Activated T-helper 2 cell treated with anti-CD3 and anti-CD28 coated beads, Interferon-gamma antibody, Interleukin-2, Interleukin-4, amounts not matched to agents 10 μg/mL and 5 μg/mL and 100 μg/mL, durations not matched to agents 14 hours and 24 hours and 36 hours (primary cell): ENCODE data around the gene TCEA3. TPM values are rescaled to one million over a fixed set of nuclear protein-coding genes. Genes with fewer than 3 reads are reported as not detected.

Experiments used
- DNase-seq: peaks from one replicate; pipeline ENCODE4 v3.0.0; 2021; ENCODE audit warnings: low spot score
- H3K27ac Mint-ChIP-seq: one replicate; pipeline ENCODE4 v1.8.0; 2021; ENCODE audit warnings: mixed read lengths
- H3K27me3 Mint-ChIP-seq: one replicate; pipeline ENCODE4 v1.8.0; 2021; ENCODE audit warnings: low read depth, mixed read lengths
- H3K36me3 Mint-ChIP-seq: one replicate; pipeline ENCODE4 v1.8.0; 2021; ENCODE audit warnings: low read depth, mixed read lengths
- H3K4me1 Mint-ChIP-seq: one replicate; pipeline ENCODE4 v1.8.0; 2021; ENCODE audit warnings: low read depth, mixed read lengths
- H3K4me3 Mint-ChIP-seq: one replicate; pipeline ENCODE4 v1.8.0; 2021; ENCODE audit warnings: low read depth, mild to moderate bottlenecking, moderate library complexity, mixed read lengths
- H3K9me3 Mint-ChIP-seq: one replicate; pipeline ENCODE4 v1.8.0; 2021; ENCODE audit warnings: mixed read lengths
- intact Hi-C: fragments of 100-400 bp; cut with micrococcal nuclease; formaldehyde crosslinking; loops from one replicate; pipeline ENCODE4 v1.15.1; 2023
- total RNA-seq: library from RNA; stranded (reverse); gene quantifications from 2 replicates; pipeline ENCODE4 v1.2.3, GENCODE V29; 2022

TCEA3 gene
- total RNA-seq, 1 donor from 2014 or later: 3.3 TPM

GRCh38 chr1:23423415-23424292 is 894 bp downstream of the TCEA3 start:
- Mint-ChIP-seq H3K4me1 (peaks cover 21% of the 10 kb centered on the region), H3K9me3 (no peaks in the 10 kb centered on the region), H3K4me3 (peak overlapping the region; percentile 81), H3K36me3 (no peaks in the 10 kb centered on the region), H3K27ac (no peak overlapping the region), H3K27me3 (peaks cover 43% of the 10 kb centered on the region)
- intact Hi-C loops: loop anchor here (5.0 kb wide), 1 partner anchor 104 kb away; no protein-coding TSS in a partner anchor
- DNase-seq: no peak

- no peaks in the 10 kb centered on the region for H3K36me3 Mint-ChIP-seq
- peak overlapping the region; percentile 2 for H3K4me3 Mint-ChIP-seq
- no peak overlapping the region for H3K27ac Mint-ChIP-seq
- intact Hi-C loops: loop anchor here (5.0 kb wide), 1 partner anchor 104 kb away; no protein-coding TSS in a partner anchor
- H3K9me3 Mint-ChIP-seq: no peaks in the 10 kb centered on the region
- H3K4me1 Mint-ChIP-seq: peaks cover 21% of the 10 kb centered on the region
- DNase-seq: no peak
- H3K27me3 Mint-ChIP-seq: peaks cover 37% of the 10 kb centered on the region
Observed at GRCh38 chr1:23422941-23423340, 1.6 kb downstream of the TCEA3 start.

DNA sequence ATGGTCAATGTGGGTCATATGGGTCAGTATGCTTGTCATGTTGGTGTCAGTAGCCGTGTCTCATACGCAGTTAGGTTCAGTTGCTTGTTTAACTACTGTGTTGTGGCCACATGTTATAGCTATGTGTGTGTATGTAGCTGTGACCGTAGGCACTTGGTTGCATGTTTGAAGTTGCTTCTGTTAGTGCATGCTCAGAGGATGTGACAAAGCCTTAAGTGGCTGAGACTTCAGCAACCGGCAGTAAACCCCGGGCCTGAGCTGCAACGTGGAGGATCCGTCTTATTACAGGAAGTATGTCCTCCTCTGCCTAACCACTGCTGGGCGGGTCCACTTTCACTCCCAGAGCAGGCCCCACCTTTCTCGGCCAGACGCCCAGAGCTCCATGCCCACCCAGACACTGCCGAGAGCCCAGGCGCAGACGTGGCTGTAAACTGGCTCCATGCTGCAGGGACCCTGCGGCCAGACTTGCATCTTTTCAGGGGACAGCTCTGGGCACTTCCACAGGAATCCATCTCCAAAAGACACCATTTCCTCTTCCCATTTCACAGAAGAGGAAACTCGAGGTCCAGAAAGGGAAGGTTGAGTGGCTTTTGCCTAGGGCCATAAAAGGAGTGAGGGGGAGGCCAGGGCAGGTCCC is 2.2 kb downstream of the TCEA3 start:
- Mint-ChIP-seq H3K27me3 (peaks cover 34% of the 10 kb centered on the region), H3K4me3 (no peak overlapping the region), H3K9me3 (no peaks in the 10 kb centered on the region), H3K27ac (peak overlapping the region; percentile 10), H3K36me3 (no peaks in the 10 kb centered on the region), H3K4me1 (peaks cover 21% of the 10 kb centered on the region)
- intact Hi-C loops: loop anchor here (5.0 kb wide), 1 partner anchor 105 kb away; no protein-coding TSS in a partner anchor
- peak; percentile 55 for DNase-seq

GRCh38 chr1:23421753-23422240 is 2.8 kb downstream of the TCEA3 start:
- intact Hi-C loops: loop anchor here (5.0 kb wide), 1 partner anchor 106 kb away; no protein-coding TSS in a partner anchor
- DNase-seq: no peak
- H3K4me1 Mint-ChIP-seq: peaks cover 21% of the 10 kb centered on the region
- H3K4me3 Mint-ChIP-seq: no peak overlapping the region
- H3K27ac Mint-ChIP-seq: no peak overlapping the region
- H3K9me3 Mint-ChIP-seq: no peaks in the 10 kb centered on the region
- H3K36me3 Mint-ChIP-seq: no peaks in the 10 kb centered on the region
- peaks cover 30% of the 10 kb centered on the region for H3K27me3 Mint-ChIP-seq

DNA sequence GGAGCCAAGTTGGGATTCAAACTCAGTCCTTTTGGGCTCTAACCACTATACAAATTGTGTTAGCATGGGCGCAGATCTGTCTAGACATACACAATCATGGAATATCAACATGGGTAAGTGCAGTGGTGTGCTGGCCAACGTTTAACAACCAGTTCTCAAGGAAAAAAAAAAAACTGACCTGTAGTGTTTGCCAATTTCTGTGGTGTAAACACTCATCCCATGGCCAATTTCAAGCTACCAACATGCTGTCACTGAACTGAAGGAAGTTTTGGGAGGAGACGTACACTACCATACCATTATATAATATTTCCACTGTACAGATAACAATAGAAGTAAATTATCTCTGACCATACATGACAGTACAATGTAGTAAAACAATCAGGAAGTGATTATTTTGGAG is 3.2 kb downstream of the TCEA3 start:
- Mint-ChIP-seq H3K27ac (no peak overlapping the region), H3K9me3 (no peaks in the 10 kb centered on the region), H3K36me3 (no peaks in the 10 kb centered on the region), H3K4me1 (peaks cover 21% of the 10 kb centered on the region), H3K27me3 (peaks cover 26% of the 10 kb centered on the region), H3K4me3 (no peak overlapping the region)
- intact Hi-C loops: loop anchor here (5.0 kb wide), 1 partner anchor 106 kb away; no protein-coding TSS in a partner anchor
- no peak for DNase-seq

GRCh38 chr1:23420778-23421177 is 3.8 kb downstream of the TCEA3 start:
- Mint-ChIP-seq H3K4me3 (no peak overlapping the region), H3K27ac (no peak overlapping the region), H3K27me3 (peaks cover 20% of the 10 kb centered on the region), H3K9me3 (no peaks in the 10 kb centered on the region), H3K4me1 (peaks cover 21% of the 10 kb centered on the region), H3K36me3 (no peaks in the 10 kb centered on the region)
- no peak for DNase-seq
- intact Hi-C loops: loop anchor here (5.0 kb wide), 1 partner anchor 107 kb away; no protein-coding TSS in a partner anchor

- DNase-seq: no peak
- no peak overlapping the region for H3K27ac Mint-ChIP-seq
- no peaks in the 10 kb centered on the region for H3K9me3 Mint-ChIP-seq
- H3K36me3 Mint-ChIP-seq: no peaks in the 10 kb centered on the region
- peaks cover 21% of the 10 kb centered on the region for H3K4me1 Mint-ChIP-seq
- H3K27me3 Mint-ChIP-seq: peaks cover 12% of the 10 kb centered on the region
- no peak overlapping the region for H3K4me3 Mint-ChIP-seq
- intact Hi-C loops: no loop called here
Observed at GRCh38 chr1:23419180-23419579, 5.4 kb downstream of the TCEA3 start.

DNA sequence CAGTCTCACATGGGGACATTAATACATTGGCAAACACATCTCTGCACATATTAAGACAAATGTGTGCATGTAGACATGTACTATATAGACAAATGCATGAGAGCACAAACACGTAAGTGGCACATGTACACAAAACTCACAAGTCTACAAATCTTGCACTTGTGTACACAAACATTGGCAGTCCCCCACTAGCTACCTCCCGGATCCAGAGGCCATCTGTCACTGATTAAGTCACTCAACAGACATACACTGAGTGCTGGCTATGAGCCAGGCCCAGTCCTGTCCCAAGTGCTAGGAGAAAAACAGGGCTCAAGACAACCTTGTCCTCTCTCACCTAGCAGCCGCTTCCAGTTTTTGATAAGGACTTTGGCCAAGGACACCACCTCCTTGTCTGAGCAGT is 7.0 kb downstream of the TCEA3 start:
- Mint-ChIP-seq H3K27ac (no peak overlapping the region), H3K9me3 (no peaks in the 10 kb centered on the region), H3K36me3 (no peaks in the 10 kb centered on the region), H3K4me1 (peaks cover 11% of the 10 kb centered on the region), H3K27me3 (peaks cover 3% of the 10 kb centered on the region), H3K4me3 (no peak overlapping the region)
- intact Hi-C loops: no loop called here
- no peak for DNase-seq

DNA sequence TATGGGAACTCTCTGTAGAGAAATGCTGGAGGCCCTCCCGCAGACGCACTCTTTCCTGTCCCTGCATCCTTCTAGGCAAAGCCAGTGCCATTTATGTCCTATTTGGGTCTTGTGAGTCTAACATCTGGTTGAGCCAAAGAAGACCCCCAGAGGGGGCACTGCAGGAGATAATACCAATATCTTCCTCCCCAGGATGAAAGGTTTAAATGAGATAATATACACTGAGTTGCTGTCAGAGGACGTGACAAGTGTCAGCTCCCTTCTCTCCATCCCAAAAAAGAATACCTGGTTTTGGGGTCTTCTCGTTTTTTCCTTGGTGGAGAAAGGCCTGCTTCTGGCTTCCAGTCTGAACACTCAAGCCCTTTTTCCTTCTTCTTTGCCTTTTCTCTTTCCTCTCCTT is 7.6 kb downstream of the TCEA3 start:
- H3K27ac Mint-ChIP-seq: no peak overlapping the region
- intact Hi-C loops: no loop called here
- no peak overlapping the region for H3K4me3 Mint-ChIP-seq
- no peaks in the 10 kb centered on the region for H3K36me3 Mint-ChIP-seq
- DNase-seq: no peak
- H3K27me3 Mint-ChIP-seq: peaks cover 3% of the 10 kb centered on the region
- no peaks in the 10 kb centered on the region for H3K9me3 Mint-ChIP-seq
- H3K4me1 Mint-ChIP-seq: peaks cover 5% of the 10 kb centered on the region

DNA sequence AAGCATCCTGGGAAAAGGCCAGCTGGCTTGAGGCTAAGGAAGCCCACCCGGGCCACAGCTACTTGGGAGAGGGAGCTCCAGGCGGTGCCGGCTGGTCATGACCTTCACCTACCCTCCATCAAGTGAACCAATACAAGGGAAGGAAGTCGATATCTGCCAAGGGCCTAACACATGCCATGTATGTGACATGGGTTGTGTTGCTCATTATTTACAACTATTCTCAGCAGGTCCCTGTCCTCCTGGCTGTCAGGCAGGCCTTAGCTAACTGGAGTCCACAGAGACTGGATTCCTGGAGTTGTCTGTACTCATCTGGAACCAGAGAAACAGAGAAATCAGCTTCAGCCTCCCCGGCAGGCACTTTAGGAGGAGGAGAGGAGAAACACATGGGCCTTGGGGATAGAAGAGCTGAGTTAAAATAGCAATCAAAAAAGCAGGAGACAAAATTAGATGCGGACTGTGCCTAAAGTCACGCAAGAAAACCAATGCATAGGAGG is 15.7 kb downstream of the TCEA3 start:
- Mint-ChIP-seq H3K27me3 (no peaks in the 10 kb centered on the region), H3K27ac (no peak overlapping the region), H3K4me3 (no peak overlapping the region), H3K4me1 (peaks cover 5% of the 10 kb centered on the region), H3K36me3 (no peaks in the 10 kb centered on the region), H3K9me3 (no peaks in the 10 kb centered on the region)
- intact Hi-C loops: no loop called here
- DNase-seq: no peak

DNA sequence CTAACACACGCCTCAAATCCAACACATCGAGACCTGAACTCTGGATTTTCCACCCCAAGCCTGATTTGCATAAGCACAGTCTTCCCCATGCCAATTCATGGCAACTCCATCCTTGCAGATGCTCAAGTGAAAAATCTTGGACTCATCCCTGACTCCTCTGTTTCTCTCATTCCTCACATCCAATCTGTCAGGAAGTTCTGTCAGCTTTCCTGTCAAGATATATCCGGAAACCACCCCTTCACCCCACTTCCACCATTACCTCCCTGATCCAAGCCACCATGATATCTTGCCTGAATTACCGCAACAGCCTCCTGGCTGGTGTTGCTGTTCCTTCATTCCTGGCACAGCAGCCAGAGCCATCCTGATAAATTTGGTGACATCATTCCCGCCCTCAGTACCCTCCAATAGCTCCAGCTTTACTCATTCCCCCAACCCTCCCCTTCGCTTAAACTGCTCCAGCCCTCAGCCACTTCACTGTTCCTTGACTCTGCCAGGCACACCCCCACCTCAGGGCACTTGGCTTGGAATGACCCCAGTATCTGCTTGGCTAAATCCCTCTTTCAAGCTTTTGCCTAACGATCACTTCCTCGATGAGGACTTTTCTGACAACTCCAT is 17.4 kb downstream of the TCEA3 start:
- DNase-seq: no peak

DNA sequence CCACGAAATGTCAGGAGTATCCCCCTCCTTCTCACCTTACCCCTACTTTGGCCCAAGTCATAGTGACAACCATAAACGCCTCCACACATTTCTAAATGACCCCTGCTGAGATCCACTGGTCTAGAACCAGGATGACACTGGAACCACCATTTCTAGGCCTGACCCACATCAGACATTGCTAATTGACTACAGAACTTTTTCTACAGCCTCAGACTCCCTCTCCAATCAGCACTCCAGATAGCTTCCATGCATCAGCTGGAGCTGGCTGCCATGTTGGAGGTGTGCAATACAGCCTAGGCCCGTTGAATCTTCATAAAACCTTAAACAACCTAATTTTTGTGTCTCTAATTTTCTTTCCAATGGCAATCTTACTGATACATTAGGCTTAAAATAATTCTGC is 18.6 kb downstream of the TCEA3 start:
- Mint-ChIP-seq H3K27ac (no peak overlapping the region), H3K36me3 (no peaks in the 10 kb centered on the region), H3K27me3 (no peaks in the 10 kb centered on the region), H3K4me1 (peaks cover 11% of the 10 kb centered on the region), H3K4me3 (no peak overlapping the region), H3K9me3 (no peaks in the 10 kb centered on the region)
- DNase-seq: no peak
- intact Hi-C loops: no loop called here

More for the DNA sequence above, 17.4 kb downstream of the TCEA3 start:
- no peak overlapping the region for H3K27ac Mint-ChIP-seq
- no peaks in the 10 kb centered on the region for H3K27me3 Mint-ChIP-seq
- intact Hi-C loops: no loop called here
- H3K4me1 Mint-ChIP-seq: peaks cover 11% of the 10 kb centered on the region
- H3K4me3 Mint-ChIP-seq: no peak overlapping the region
- H3K9me3 Mint-ChIP-seq: no peaks in the 10 kb centered on the region
- H3K36me3 Mint-ChIP-seq: no peaks in the 10 kb centered on the region
